BJ (cell line): ENCODE data around the gene ISLR. TPM values are rescaled to one million over a fixed set of nuclear protein-coding genes. Genes with fewer than 3 reads are reported as not detected.

ENCODE experiments used
- CTCF ChIA-PET: fragments of 350-600 bp; formaldehyde crosslinking; extraction: SDS; loops from one replicate; lab custom pipeline; 2021; ENCODE audit warnings: antibody characterized with exemption, inconsistent platforms; lab: Yijun Ruan, JAX
- POLR2A ChIA-PET: fragments of 300-600 bp; sonication (Branson Sonifier 250); formaldehyde crosslinking; extraction: SDS; loops from one replicate; lab custom pipeline; 2021; ENCODE audit warnings: antibody characterized with exemption; lab: Charles Lee
- DNase-seq: peaks from one replicate; pipeline ENCODE4 v3.0.0-alpha.2; 2011; ENCODE audit warnings: low read depth
- H3K27me3 ChIP-seq: 2 replicates; pipeline ENCODE4 v1.6.0; 2011; ENCODE audit warnings: low read length; ENCODE audit not compliant: control insufficient read depth, insufficient read depth
- H3K36me3 ChIP-seq: 2 replicates; pipeline ENCODE4 v1.5.1; 2011; ENCODE audit warnings: low read length; ENCODE audit not compliant: control insufficient read depth, insufficient read depth
- H3K4me3 ChIP-seq: 2 replicates; pipeline ENCODE4 v1.5.1; 2011; ENCODE audit warnings: low read depth, mild to moderate bottlenecking, control low read depth, low read length
- CTCF ChIP-seq: IDR thresholded peaks from 2 replicates; pipeline ENCODE4 v1.5.1; 2011; ENCODE audit warnings: low read depth, mild to moderate bottlenecking, control low read depth, inconsistent platforms, low read length, moderate library complexity; ENCODE audit not compliant: insufficient read depth
- polyA plus RNA-seq: library from polyadenylated mRNA; depleted of rRNA; stranded (reverse); fragments of >200 nt; gene quantifications from 2 replicates; pipeline ENCODE4 v1.2.3, GENCODE V29; 2011

ISLR gene
- polyA plus RNA-seq, 1 experiment, result 64.0 TPM

- H3K27me3 ChIP-seq, result peaks cover 59% of the 10 kb centered on the region
Observed at GRCh38 chr15:74130849-74131627, 42.5 kb upstream of the ISLR start.

GRCh38 chr15:74131628-74132413, 41.7 kb upstream of the ISLR start:
- POLR2A ChIA-PET, result no interaction called here
- DNase-seq, result no peak

More at GRCh38 chr15:74130849-74131627, 42.5 kb upstream of the ISLR start:
- DNase-seq, result no peak
- POLR2A ChIA-PET, result no interaction called here
- no peaks in the 10 kb centered on the region for H3K36me3 ChIP-seq
- CTCF ChIA-PET, result interaction anchor here (0.7 to 6.5 kb wide), 6 partner anchors 14 to 190 kb away, joined by 3 to 86 read pairs (median 11); no protein-coding TSS in a partner anchor
- no peak for TF ChIP-seq CTCF
- H3K4me3 ChIP-seq, result no peak overlapping the region

GRCh38 chr15:74132681-74133651, 40.5 kb upstream of the ISLR start:
- DNase-seq, result no peak
- CTCF ChIA-PET, result interaction anchor here (0.6 to 3.9 kb wide), 3 partner anchors 14 to 175 kb away, joined by 3 to 19 read pairs (median 5); no protein-coding TSS in a partner anchor
- POLR2A ChIA-PET, result no interaction called here
- peaks cover 61% of the 10 kb centered on the region for H3K27me3 ChIP-seq
- no peak for TF ChIP-seq CTCF
- no peak overlapping the region for H3K4me3 ChIP-seq
- H3K36me3 ChIP-seq, result no peaks in the 10 kb centered on the region

More at GRCh38 chr15:74131628-74132413, 41.7 kb upstream of the ISLR start:
- Histone ChIP-seq H3K36me3 (no peaks in the 10 kb centered on the region), H3K4me3 (no peak overlapping the region), H3K27me3 (peaks cover 59% of the 10 kb centered on the region)
- no peak for TF ChIP-seq CTCF
- CTCF ChIA-PET, result interaction anchor here (1.4 to 3.9 kb wide), 2 partner anchors 15 to 176 kb away, joined by 3 to 19 read pairs; no protein-coding TSS in a partner anchor

- POLR2A ChIA-PET, result no interaction called here
- H3K27me3 ChIP-seq, result peaks cover 53% of the 10 kb centered on the region
Observed at GRCh38 chr15:74133694-74134386, 39.7 kb upstream of the ISLR start.

More at GRCh38 chr15:74133694-74134386, 39.7 kb upstream of the ISLR start:
- no peak overlapping the region for H3K4me3 ChIP-seq
- no peaks in the 10 kb centered on the region for H3K36me3 ChIP-seq
- CTCF ChIA-PET, result interaction anchor here (0.6 to 3.9 kb wide), 17 partner anchors 13 to 188 kb away, joined by 3 to 19 read pairs (median 5); partner anchors contain the start of genes ISLR and STRA6
- no peak for TF ChIP-seq CTCF
- DNase-seq, result no peak
